GM13976 (cell line): ENCODE data around the gene CR1L.

Experiments
- DNase-seq: peaks from one replicate; pipeline ENCODE4 v3.0.0; 2012; ENCODE audit warnings: low spot score
- in situ Hi-C: fragments of 300-500 bp; cut with MboI; formaldehyde crosslinking; loops from one replicate; pipeline ENCODE4 v1.12.0; 2022; ENCODE audit warnings: low sequenced_read_pairs, mixed read lengths, inconsistent platforms; ENCODE audit not compliant: unreplicated experiment
- TF ChIP-seq, protein P1 (sequence below): IDR thresholded peaks from 2 replicates; pipeline ENCODE4 v1.5.1; 2012; ENCODE audit warnings: borderline replicate concordance, mild to moderate bottlenecking; ENCODE audit not compliant: insufficient read depth; ENCODE audit errors: extremely low read depth, missing control alignments, control extremely low read depth

CR1L gene

DNA sequence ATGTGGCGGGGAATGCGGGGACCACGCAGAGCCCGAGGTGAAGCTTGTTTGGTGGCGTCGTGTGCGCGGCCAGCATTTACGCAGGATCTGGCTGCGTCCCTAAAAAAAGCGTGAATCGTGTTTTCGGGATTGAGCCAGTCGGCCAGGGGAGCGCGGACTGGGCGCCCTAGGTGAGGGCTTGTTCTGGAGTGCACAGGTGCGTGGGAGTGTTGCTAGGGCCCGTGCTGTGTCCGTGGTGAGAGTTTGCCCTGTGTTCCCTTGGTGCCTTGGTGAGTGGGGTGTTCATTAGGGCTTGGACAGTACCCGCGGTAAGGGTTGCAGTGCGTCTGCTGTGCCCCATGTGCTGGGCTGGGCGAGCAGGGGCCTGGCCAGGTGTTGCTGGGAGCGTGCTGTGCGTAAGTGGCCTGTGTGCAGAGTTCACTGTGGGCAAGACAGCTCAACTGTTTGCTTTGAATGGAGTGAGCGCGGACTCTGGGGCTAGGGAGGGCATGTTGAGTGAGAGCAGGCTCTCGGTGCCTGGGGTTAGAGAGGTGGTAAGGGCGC lies 107.6 kb downstream of the CR1L start:
- TF ChIP-seq, protein P1, sequence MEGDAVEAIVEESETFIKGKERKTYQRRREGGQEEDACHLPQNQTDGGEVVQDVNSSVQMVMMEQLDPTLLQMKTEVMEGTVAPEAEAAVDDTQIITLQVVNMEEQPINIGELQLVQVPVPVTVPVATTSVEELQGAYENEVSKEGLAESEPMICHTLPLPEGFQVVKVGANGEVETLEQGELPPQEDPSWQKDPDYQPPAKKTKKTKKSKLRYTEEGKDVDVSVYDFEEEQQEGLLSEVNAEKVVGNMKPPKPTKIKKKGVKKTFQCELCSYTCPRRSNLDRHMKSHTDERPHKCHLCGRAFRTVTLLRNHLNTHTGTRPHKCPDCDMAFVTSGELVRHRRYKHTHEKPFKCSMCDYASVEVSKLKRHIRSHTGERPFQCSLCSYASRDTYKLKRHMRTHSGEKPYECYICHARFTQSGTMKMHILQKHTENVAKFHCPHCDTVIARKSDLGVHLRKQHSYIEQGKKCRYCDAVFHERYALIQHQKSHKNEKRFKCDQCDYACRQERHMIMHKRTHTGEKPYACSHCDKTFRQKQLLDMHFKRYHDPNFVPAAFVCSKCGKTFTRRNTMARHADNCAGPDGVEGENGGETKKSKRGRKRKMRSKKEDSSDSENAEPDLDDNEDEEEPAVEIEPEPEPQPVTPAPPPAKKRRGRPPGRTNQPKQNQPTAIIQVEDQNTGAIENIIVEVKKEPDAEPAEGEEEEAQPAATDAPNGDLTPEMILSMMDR: no peak
- peak; percentile 54 for DNase-seq
- in situ Hi-C loops: no loop called here

DNA sequence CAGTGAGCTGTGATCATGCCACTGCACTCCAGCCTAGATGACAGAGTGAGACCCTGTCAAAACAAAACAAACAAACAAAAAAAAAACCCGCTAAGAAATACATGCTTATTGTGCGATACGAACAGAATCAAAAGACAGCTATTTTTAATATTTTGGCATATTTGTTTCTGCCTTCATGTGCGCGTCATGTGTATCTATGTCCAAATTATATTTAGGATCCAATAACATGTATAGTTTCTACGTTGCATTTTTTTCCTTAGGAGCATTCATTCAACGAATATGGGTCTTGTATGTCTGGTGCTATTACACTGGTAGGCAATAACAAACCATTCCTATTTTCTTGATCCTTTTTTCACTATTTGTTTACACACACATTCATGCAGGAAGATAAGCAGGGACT lies 108.7 kb downstream of the CR1L start:
- DNase-seq: no peak
- in situ Hi-C loops: no loop called here
- TF ChIP-seq, protein P1: no peak

DNA sequence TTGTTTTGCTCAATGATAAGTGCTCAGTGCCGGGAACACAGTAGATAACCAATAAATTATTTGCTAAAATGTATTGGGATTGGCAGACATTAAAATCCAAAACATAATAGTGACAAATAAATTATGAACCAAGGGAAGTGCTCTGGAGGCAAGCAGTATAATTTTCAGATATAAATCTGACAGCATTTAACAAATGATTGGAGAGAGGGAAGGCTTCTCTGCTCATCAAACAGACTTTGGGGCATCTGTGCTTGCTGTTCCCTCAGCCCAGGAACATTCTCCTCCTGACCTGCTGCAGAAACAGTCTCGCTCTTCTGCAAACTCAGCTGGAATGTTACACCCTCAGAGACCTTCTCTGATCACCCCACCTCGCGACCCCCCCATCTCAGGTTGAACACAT lies 109.1 kb downstream of the CR1L start:
- DNase-seq: no peak
- TF ChIP-seq, protein P1: no peak
- in situ Hi-C loops: no loop called here

DNA sequence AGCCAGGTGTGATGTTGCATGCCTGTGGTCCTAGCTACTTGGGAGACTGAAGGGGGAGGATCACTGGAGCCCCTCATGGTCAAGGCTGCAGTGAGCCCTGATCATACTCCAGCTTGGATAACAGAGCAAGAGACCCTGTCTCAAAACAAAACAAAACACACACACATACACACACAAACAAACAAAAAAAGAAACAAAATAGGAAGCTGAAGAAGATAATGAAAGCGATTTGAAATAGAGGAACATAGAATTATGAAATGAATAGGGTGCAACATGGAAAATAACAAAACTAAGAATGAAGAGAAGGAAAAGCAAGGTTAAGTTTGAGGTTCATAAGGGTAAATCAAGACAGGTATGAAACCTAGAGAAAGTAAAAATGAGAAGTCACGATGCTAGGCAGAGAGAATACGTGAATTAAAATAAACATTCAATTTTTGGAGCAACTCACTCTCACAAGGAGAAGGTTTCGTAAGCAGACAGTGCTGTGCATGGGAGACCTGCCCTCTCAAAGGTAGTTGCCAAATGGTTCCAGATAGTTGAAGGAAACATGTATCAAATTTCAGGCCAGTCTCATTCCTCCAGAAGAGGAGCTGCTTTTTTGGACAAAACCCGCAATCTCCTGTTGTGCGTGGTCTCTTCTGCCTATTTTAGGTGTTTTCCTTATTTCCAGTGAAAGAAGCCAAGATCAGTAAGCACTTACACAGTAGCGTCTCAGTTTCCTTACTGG lies 110.2 kb downstream of the CR1L start:
- DNase-seq: no peak
- TF ChIP-seq, protein P1: no peak
- in situ Hi-C loops: no loop called here

DNA sequence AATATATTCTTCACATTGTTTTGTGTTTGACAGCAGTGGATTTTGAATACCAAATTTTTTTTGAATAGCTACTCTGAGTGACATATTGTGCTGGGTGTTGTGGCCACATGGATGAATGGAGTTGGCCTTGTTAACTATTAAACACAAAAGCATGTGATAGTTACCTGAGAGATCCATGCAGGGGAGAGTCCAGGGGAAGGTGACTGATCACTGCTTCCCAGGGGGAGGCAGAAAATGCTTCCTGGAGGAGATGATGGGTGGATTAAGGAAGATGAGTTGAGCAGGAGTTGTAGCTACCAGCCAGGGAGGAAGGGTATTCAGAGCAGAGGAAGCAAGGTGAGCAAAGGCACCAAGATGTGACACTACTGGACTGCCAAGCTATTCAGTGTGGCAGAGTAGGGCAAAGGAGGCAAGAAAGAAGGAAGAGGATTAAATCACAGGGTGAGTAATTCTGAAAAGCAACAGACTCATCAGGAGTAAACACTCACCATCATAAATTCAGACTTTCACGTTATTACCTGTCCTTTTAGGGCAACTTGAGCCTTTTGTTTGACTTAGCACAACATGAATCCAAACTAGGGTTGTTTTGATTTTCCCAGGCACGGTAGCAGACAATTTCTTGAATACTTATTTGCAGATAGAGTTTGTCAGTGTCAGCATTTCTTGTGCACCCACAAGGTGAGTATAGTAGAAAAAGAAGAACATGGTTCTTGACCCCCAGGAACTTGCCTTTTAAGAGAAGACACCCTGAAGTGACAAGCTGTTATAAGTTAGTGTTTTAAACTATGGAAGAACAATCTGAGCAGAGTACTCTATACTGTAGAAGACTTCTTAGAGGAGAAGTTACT lies 111.1 kb downstream of the CR1L start:
- no peak for DNase-seq
- TF ChIP-seq, protein P1: no peak
- in situ Hi-C loops: no loop called here

DNA sequence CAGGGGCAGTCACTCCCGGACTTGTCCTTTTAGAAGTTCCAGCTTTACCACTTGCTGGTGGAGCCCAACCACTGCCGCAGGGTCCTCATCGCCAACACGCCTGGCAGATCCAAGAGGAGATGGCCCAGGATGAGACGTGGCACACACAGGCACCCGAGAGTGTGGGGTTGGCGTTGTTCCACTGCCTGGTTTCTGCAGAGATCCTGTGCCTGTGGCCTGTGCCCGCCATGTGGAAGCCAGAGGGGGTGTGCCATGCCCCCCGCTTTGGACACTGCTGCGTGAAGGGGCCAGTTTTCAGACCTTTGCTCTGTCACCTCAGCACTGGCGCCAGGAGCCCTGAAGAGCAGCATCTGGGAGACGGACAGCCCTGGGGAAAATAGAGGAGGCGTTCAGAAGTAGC lies 117.7 kb downstream of the CR1L start:
- no peak for DNase-seq
- TF ChIP-seq, protein P1: no peak
- in situ Hi-C loops: no loop called here
